Suprapubic skin (tissue), 4 donors: ENCODE data around the gene STAP1. TPM values are rescaled to one million over a fixed set of nuclear protein-coding genes. Genes with fewer than 3 reads are reported as not detected.

Source experiments
- DNase-seq, 2 donors: peaks; one replicate each; pipeline ENCODE4 v3.0.0-alpha.2; 2019; ENCODE audit warnings: low spot score in 2 of 2
- H3K27ac ChIP-seq: fragments of 200-600 bp; sonication (generic); one replicate; pipeline ENCODE4 v1.5.1; 2019
- H3K27me3 ChIP-seq: fragments of 200-600 bp; sonication (generic); one replicate; pipeline ENCODE4 v1.5.1; 2019
- H3K36me3 ChIP-seq: fragments of 200-600 bp; sonication (generic); one replicate; pipeline ENCODE4 v1.5.1; 2019
- H3K4me1 ChIP-seq: fragments of 200-600 bp; sonication (generic); one replicate; pipeline ENCODE4 v1.5.1; 2019
- H3K4me3 ChIP-seq: fragments of 200-600 bp; sonication (generic); one replicate; pipeline ENCODE4 v1.5.1; 2019; ENCODE audit warnings: mild to moderate bottlenecking
- H3K9me3 ChIP-seq: fragments of 200-600 bp; sonication (generic); one replicate; pipeline ENCODE4 v1.5.1; 2019
- EP300 ChIP-seq: sonication (generic); formaldehyde crosslinking; IDR thresholded peaks from one replicate; pipeline ENCODE4 v1.6.1; 2017; ENCODE audit warnings: antibody characterized with exemption
- POLR2A ChIP-seq, 2 donors: fragments of 450-650 bp; IDR thresholded peaks; one replicate each; pipeline ENCODE4 v1.6.1; 2017; ENCODE audit warnings: antibody characterized with exemption in 2 of 2, mild to moderate bottlenecking in 2 of 2, moderate library complexity in 2 of 2
- POLR2AphosphoS5 ChIP-seq, 3 donors: sonication (generic); formaldehyde crosslinking; IDR thresholded peaks; one replicate each; pipeline ENCODE4 v1.6.1; 2017; ENCODE audit warnings: antibody characterized with exemption in 3 of 3
- WGBS: methylation state at CpG from one replicate; pipeline ENCODE4 v1.1.5; 2018; 5-methylcytosine and 5-hydroxymethylcytosine counted together
- total RNA-seq, 4 donors: library from RNA; depleted of rRNA; stranded (reverse); fragments of >200 nt; gene quantifications; one replicate each; pipeline ENCODE4 v1.1.0, GENCODE V29; 2016
- TF ChIP-seq, protein P1 (sequence below), 2 donors: fragments of 200-600 bp in 1 of 2; fragments of 450-650 bp in 1 of 2; sonication (generic) in 1 of 2; IDR thresholded peaks; one replicate each; pipeline ENCODE4 v1.5.1; 2016 to 2019; ENCODE audit warnings: antibody characterized with exemption in 2 of 2, mild to moderate bottlenecking in 1 of 2, moderate library complexity in 1 of 2

The STAP1 gene
- total RNA-seq, 4 donors from 2014 or later, result 0.55 TPM; not detected in 3

GRCh38 chr4:67556436-67556835 is 2.1 kb upstream of the STAP1 start:
- Histone ChIP-seq H3K27ac (no peak overlapping the region), H3K27me3 (no peaks in the 10 kb centered on the region), H3K9me3 (no peaks in the 10 kb centered on the region), H3K4me3 (no peak overlapping the region), H3K36me3 (no peaks in the 10 kb centered on the region), H3K4me1 (no peaks in the 10 kb centered on the region)
- 75% methylated on average over 2 of the region's 2 CpGs for WGBS
- no peak for DNase-seq
- TF ChIP-seq POLR2AphosphoS5 (IDR thresholded peaks at IDR 0.05), result no peak
- TF ChIP-seq POLR2A (IDR thresholded peaks at IDR 0.05), result no peak
- TF ChIP-seq EP300, result no peak
- TF ChIP-seq, protein P1, sequence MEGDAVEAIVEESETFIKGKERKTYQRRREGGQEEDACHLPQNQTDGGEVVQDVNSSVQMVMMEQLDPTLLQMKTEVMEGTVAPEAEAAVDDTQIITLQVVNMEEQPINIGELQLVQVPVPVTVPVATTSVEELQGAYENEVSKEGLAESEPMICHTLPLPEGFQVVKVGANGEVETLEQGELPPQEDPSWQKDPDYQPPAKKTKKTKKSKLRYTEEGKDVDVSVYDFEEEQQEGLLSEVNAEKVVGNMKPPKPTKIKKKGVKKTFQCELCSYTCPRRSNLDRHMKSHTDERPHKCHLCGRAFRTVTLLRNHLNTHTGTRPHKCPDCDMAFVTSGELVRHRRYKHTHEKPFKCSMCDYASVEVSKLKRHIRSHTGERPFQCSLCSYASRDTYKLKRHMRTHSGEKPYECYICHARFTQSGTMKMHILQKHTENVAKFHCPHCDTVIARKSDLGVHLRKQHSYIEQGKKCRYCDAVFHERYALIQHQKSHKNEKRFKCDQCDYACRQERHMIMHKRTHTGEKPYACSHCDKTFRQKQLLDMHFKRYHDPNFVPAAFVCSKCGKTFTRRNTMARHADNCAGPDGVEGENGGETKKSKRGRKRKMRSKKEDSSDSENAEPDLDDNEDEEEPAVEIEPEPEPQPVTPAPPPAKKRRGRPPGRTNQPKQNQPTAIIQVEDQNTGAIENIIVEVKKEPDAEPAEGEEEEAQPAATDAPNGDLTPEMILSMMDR (IDR thresholded peaks at IDR 0.05), result no peak

DNA sequence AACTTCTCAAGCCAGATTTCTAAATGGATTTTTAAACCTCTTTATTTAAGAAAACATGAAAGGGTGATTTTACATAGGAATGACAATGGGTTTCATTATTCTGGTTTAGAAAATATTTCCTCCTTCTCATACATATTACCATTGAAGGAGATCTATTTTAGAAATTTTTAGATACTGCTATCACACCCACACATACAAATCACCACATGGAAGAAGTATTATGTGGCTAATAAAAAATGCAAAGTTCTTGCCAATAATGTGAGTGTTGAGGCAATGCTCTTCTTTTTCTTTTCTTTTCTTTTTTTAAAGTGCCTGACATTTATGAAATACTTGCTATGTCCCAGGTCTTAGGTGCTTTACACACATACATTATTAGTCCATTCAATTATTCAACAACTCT is 6.8 kb downstream of the STAP1 start:
- Histone ChIP-seq H3K27ac (no peak overlapping the region), H3K36me3 (no peaks in the 10 kb centered on the region), H3K4me3 (no peak overlapping the region), H3K9me3 (no peaks in the 10 kb centered on the region), H3K27me3 (no peaks in the 10 kb centered on the region), H3K4me1 (no peaks in the 10 kb centered on the region)
- DNase-seq, result no peak
- TF ChIP-seq POLR2A (IDR thresholded peaks at IDR 0.05), result no peak
- TF ChIP-seq EP300, result no peak
- TF ChIP-seq POLR2AphosphoS5 (IDR thresholded peaks at IDR 0.05), result no peak
- TF ChIP-seq, protein P1 (IDR thresholded peaks at IDR 0.05), result no peak

- Histone ChIP-seq H3K4me1 (no peaks in the 10 kb centered on the region), H3K27ac (no peak overlapping the region), H3K27me3 (no peaks in the 10 kb centered on the region), H3K36me3 (no peaks in the 10 kb centered on the region), H3K4me3 (no peak overlapping the region), H3K9me3 (no peaks in the 10 kb centered on the region)
- TF ChIP-seq, protein P1 (IDR thresholded peaks at IDR 0.05), result no peak
- no peak for TF ChIP-seq EP300
- no peak for TF ChIP-seq POLR2AphosphoS5 (IDR thresholded peaks at IDR 0.05)
- no peak for TF ChIP-seq POLR2A (IDR thresholded peaks at IDR 0.05)
- 98% methylated on average over 3 of the region's 3 CpGs for WGBS
- no peak for DNase-seq
Observed at GRCh38 chr4:67566335-67566734, 7.8 kb downstream of the STAP1 start.

- WGBS, result 92% methylated on average over 2 of the region's 2 CpGs
- TF ChIP-seq POLR2A (IDR thresholded peaks at IDR 0.05), result no peak
- no peak for TF ChIP-seq POLR2AphosphoS5 (IDR thresholded peaks at IDR 0.05)
- TF ChIP-seq, protein P1 (IDR thresholded peaks at IDR 0.05), result no peak
- TF ChIP-seq EP300, result no peak
Observed at GRCh38 chr4:67568820-67569219, 10.3 kb downstream of the STAP1 start.

DNA sequence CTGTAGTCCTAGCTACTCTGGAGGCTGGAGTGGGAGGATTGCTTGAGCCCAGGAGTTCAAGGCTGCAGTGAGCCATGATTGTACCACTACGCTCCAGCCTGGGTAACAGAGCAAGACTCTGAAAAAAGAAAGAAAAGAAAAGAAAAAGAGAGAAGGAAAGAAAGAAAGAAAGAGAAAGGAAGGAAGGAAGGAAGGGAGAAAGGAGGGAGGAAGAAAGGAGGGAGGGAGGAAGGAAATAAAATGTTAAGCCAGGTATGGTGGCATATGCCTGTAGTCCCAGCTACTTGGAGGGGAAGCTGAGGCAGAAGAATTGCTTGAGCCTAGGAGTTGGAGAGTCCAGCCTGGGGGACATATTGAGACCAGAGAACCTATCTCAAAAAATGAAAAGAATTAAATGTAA is 12.0 kb downstream of the STAP1 start:
- WGBS, result 100% methylated on average over 1 of the region's 1 CpG
- Histone ChIP-seq H3K4me1 (no peaks in the 10 kb centered on the region), H3K27me3 (no peaks in the 10 kb centered on the region), H3K4me3 (no peak overlapping the region), H3K9me3 (no peaks in the 10 kb centered on the region), H3K36me3 (no peaks in the 10 kb centered on the region), H3K27ac (no peak overlapping the region)
- TF ChIP-seq POLR2AphosphoS5 (IDR thresholded peaks at IDR 0.05), result no peak
- no peak for TF ChIP-seq EP300
- no peak for TF ChIP-seq POLR2A (IDR thresholded peaks at IDR 0.05)
- TF ChIP-seq, protein P1 (IDR thresholded peaks at IDR 0.05), result no peak
- DNase-seq, result no peak

More at GRCh38 chr4:67568820-67569219, 10.3 kb downstream of the STAP1 start:
- no peak for DNase-seq
- no peaks in the 10 kb centered on the region for H3K9me3 ChIP-seq
- no peak overlapping the region for H3K27ac ChIP-seq
- H3K27me3 ChIP-seq, result no peaks in the 10 kb centered on the region
- no peaks in the 10 kb centered on the region for H3K36me3 ChIP-seq
- H3K4me1 ChIP-seq, result no peaks in the 10 kb centered on the region
- H3K4me3 ChIP-seq, result no peak overlapping the region
